ENCODE measurements around the gene XAB2.

XAB2 gene

DNA sequence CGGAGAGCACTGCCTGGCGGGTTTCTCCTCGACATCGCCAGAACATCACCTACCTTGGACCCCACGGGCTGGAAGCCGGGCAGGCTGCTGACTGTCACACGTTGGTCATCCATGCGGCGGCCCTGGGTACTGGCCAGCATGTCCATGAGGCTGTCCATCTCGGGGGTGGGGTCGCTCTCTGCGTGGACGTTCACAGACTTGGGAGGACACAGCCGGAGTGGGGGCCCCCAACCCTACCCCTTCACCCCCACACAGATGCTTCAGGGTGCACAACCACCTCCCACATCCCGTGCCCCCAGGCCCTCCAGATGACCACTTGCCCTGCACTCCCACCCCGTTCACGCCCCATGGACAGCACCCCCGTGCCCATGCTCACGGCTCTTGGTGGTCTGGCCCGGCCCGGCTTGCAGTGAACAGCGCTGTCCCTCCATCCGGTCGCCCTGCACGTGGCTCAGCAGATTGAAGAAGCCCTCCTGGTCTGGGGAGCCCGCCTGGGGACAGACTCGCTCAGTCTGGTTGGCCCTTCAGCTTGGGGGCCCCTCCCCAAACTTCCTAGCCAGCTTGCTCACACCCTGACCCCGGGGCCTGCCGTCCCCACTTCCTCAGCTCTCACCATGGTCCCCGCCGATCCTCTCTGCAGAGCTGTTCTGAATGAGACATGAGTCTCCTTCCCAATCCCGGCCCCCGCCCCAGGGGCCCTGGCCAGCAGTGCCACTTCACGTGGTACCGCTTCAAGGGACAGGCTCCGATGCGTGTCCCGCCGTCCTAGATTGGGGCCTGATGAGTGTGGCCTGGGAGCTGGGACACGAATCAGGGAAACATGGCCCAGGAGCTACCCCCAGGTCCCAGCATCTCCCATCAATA is 3.2 kb upstream of the XAB2 start:
- no peak for ATAC-seq

- ATAC-seq = no peak
Measured at GRCh38 chr19:7631577-7631976, 2.2 kb upstream of the XAB2 start.

DNA sequence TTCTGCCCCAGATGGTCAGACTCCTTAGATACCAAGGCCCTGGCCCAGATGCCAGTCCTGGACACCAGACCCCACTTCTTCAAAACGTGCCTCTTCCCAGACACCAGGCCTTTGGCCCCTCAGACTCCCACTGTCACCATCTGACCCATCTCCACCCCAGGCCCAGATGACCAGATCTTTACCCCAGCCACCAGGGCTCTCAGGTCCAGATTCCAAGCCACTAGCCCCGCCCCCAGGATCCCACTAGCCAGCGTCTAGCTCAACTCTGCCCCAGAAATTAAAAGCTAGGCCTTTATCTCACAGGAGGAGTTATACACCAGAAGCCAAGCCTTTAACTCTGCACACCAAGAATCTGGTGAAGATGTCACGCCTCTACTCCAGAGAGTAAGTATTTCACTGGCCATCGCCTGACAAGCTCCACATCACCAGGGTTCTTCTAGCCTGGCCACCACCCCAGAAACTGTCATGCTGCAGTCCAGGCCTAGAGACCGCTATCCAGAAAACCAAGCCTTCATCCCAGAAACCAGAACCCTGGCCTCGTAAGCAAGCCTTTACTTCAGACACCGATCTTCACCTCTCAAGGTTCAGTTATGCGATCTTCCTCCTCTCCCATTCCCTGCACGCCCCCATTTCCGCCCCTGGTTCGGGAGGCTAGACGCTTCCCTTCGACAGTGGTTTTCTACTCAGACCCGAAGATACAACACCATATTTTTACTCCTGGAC is 595 bp downstream of the XAB2 start:
- ATAC-seq = no peak

DNA sequence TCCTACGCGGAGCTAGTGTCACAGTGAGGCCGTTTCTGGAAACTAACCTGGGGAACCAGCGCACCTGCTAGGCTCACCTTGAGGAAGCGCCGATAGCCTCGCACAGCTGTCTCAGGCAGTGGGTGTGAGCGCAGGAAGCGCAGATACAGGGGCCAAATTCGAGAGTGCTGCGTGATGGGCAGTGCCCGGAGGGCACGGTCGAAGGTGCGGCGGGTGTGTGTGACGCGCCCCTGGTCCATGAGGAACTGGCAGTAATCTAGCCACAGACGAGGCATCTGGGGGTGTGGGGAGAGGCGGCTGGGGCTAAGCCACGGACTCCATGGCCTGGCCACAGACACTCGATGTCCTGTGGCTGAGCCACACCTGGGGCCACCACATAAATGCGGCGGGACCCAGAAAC is 2.2 kb downstream of the XAB2 start:
- ATAC-seq = no peak

DNA sequence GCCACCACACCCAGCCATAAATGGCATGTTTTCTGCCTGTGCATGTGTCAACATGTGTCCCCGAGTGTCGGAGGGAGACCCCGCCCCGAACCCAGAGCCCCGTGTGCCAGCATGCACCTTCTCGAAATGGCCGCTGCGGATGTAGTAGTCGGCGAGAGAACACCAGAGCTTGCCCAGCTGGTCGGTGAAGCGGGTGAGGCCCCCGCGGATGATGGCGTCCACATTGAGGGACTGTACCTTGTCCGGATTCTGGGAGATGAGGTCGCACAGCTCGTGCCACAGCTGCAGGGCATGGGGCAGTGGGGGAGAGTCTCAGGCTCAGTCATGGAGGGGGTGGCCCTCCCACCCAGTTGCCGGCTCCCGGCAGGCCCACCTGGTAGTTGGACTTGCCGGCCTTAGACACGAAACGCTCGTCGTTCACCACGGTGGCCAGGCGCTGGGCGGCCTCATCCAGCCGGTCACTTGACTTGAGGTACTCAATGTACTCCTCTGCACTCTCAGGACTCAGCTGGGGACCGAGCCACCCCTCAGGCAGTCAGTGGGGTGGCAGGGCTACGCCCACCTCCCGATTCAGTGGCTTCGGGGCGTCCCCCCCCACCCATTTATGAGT is 3.5 kb downstream of the XAB2 start:
- ATAC-seq = no peak

GRCh38 chr19:7624810-7625209 is 4.5 kb downstream of the XAB2 start:
- ATAC-seq = no peak

DNA sequence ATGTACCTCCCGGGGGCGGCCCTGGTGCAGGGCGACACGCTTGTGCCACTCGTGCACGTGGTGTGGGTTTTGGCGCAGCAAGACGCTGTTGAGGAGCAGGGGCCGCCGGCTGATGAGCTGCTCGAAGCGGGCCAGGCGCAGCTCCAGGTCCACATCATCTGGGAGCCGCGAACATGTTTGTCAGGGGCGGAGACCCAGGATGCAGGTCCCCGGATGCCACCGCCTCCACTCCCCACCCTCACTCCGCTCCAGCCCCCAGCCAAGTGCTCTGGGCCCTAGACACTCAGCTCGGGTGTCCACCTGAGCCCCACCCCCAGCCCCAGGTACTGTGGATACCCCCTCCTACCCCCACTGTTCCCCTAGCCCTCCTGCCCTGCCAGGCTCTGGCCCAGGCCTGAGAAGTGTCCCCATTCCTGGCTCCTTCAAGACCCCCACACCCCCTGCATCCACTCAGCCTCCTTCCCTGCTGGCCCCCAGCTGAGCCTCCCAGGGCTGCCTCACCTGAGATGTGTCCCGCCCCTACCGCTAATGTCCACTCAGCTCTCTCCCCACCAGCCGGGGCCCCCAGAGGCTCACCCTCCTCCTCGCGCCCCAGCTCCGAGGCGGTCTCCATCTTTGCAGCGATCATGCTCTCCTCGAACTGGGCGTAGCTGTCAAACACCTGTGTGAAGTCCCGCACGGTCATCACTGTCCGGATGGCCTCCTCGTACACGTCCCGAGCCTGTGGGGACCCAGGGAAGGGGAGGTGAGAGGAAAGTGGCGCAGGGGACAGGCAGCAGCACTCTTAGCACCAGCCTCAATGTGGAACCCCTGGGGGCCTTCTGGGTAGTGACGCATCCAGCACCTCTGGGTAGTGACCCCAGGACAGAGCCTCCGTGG is 5.4 kb downstream of the XAB2 start:
- ATAC-seq = peak in 1 of 2 donors; percentile 17

GRCh38 chr19:7622933-7623685 is 6.2 kb downstream of the XAB2 start:
- no peak for ATAC-seq

DNA sequence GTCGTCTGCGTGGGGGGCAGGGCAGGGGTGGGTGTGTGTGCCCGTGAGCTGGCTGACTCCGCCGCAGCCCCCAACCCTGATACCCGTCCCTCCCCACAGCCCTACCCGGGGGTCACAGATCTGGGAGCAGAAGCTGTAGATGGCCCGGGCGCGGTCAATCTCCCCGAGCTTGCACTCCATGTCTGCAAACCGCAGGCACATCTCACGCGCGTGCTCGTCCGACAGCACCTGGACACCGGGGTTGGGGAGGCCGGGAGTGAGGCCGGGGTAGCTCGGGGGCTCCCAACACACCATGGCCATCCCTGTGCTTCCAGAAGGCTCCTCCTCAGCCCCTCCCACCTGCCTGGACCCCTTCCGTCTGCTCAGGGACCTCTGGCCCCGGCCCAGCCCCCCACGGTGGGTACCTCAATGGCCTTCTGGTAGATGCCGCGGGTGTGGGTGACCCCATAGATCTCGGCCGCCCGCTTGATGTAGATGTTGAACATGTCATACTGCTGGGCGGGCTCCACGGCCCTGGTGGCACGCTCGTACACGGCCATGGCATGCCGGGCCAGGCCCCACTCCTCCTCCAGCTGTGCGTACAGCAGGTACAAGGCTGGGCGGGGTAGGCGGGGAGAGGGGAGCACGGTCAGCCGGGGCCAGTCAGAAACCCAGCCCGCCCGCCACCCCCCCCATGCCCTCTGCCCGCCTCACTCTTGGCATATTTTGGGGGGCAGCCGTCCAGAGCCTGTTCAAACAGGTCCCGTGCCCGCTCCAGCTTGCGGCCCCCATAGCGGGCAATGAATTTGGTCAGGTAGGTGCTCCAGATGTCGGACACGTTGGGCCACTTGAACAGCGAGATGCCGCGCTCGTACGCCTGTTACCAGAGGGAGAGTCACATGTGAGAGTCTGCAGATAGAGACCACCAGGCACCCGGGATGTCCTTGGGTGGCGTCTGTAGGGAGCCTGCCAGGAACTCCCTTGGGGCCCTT is 8.6 kb downstream of the XAB2 start:
- no peak for ATAC-seq

- ATAC-seq = no peak
Measured at GRCh38 chr19:7619671-7620441, 9.5 kb downstream of the XAB2 start.

DNA sequence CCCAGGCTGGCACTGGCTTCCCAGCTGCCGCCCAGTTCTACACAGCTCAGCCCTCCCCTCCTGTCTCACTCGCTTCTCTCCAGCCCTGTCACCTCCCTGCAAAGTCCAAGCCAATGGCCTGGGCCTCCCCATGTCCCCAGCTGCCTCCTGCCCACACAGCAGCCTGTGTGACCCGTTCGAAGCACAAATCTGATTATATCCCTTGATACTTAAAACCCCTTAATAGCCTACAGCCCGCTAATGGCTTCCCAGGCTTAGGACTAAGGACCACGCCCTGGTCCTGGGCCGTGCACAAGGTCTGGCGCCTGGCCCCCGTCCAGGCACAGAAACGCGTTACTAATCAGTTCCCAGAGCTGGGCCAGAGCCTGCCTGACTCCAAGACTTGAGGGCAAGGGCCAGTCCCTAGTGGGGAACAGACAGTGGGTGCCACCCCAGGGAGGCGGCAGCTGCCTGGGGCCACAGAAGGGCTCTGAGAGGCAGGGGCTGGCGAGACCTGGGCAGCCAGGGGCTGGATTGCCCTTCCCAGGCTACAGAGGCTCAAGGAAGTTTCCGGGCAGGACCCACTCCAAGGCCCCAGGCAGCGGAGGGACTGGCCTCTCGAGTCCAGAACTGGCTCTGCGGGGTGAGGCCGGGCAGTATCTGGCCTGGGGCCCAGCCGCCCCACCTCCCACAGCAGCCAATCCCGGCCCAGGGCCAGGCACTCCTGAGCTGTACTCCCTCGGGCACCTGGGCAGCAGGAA is 10.4 kb downstream of the XAB2 start:
- no peak for ATAC-seq

DNA sequence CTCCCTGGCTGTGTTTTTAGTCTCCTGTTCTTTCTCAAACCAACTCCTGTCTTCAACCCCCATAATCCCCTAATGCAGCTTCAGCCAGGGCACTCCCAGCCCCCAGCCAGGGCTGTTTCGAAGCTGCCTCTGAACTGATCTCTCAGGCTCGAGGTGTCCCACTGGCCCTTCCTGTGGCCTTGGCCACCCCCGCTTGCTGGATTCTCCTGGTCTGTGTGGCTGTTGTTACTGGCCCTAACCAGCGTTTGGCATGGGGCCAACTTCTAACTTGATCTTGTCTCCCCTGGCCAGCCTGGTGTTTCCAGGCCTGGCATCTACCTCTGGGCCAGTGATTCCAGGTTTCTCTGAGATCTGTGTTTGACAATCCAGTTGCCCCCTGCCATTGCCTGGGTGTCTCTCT is 11.0 kb downstream of the XAB2 start:
- ATAC-seq = no peak

DNA sequence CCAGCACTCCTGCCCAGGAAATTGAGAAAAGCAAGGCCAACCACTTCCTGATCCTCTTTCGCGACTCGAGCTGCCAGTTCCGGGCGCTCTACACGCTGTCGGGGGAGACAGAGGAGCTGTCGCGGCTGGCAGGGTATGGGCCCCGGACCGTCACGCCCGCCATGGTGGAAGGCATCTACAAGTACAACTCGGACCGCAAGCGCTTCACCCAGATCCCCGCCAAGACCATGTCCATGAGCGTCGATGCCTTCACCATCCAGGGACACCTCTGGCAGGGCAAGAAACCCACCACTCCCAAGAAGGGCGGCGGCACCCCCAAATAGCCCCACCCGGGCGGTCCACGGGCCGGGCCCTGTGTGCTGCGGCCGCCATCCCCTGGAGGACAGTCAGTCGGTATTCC is 11.6 kb downstream of the XAB2 start:
- ATAC-seq = no peak

DNA sequence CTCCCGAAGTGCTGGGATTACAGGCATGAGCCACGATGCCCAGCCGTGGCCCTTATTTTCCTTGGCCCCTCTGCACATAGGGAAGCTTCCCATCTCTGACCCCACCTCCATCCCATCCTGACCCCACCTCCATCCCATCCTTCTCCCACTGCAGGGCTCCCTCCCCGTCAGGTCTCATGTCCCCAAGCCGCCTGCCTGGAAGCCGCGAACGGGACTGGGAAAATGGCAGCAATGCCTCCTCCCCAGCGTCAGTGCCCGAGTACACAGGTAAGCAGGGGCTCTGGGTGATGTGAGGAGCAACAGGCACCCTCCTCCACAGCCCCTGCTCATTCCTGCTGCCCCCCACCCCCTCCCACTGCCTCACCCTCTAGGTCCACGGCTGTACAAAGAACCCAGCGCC is 12.2 kb downstream of the XAB2 start:
- no peak for ATAC-seq

DNA sequence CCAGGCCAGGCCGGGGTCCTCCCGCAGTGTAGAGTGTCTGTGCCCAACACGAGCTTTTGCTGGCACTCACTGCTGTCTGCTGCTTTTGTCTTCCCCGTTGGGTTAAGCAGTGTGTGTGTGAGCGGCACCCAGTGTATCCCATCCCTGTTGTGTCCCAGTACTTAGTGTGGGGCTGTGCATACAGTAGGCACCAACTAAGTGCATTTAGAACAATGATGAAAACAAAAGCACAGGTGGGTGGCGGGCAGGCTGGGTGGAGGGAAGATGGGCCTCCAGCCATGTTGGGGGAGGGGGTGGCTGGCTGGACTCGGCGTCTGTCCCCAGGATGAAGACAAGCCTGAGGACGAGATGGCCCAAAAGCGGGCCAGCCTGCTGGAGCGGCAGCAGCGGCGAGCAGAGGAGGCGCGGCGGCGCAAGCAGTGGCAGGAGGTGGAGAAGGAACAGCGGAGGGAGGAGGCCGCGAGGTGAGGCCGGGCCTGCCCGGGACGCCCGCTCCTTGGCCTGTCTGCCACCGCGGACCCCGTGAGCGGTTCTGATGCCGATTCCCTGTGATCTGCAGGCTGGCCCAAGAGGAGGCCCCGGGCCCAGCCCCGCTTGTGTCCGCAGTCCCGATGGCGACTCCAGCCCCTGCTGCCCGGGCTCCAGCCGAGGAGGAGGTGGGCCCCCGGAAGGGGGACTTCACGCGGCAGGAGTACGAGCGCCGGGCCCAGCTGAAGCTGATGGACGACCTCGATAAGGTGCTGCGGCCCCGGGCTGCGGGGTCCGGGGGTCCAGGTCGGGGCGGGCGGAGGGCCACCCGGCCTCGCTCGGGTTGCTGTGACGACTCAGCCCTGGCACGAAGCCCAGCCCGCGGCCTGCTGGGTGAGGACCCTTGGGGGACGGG is 14.2 kb downstream of the XAB2 start:
- ATAC-seq = no peak

DNA sequence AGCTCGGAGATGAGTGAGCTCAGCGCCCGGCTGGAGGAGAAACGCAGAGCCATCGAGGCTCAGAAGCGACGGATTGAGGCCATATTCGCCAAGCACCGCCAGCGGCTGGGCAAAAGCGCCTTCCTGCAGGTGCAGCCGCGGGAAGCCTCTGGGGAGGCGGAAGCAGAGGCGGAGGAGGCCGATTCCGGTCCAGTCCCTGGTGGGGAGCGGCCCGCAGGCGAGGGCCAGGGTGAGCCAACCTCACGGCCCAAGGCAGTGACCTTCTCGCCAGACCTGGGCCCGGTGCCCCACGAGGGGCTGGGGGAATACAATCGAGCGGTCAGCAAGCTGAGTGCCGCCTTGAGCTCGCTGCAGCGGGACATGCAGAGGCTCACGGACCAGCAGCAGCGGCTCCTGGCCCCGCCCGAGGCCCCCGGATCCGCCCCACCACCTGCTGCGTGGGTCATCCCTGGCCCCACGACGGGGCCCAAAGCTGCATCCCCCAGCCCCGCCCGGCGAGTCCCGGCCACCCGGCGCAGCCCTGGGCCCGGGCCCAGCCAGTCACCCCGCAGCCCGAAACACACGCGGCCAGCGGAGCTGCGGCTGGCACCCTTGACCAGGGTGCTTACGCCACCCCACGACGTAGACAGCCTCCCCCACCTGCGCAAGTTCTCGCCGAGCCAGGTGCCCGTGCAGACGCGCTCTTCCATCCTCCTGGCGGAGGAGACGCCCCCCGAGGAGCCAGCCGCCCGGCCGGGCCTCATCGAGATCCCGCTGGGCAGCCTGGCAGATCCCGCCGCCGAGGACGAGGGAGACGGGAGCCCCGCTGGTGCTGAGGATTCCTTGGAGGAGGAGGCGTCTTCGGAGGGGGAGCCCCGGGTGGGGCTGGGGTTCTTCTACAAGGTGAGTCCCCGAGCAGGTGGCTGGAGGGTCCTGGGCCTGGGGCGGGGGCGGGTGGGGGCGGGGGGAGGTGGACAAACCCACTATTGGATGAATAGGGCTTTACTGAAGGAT is 16.8 kb downstream of the XAB2 start:
- ATAC-seq = no peak
